NCI-H524 treated with DMSO at 0.1 percent for 48 hours (cell line): ENCODE results near the gene TTL.

ENCODE experiments used
- DNase-seq: peaks from one replicate; lab custom pipeline; 2025; lab: John Stamatoyannopoulos, UW

TTL gene

GRCh38 chr2:112583497-112584133, 101.7 kb downstream of the TTL start:
- no peak for DNase-seq

GRCh38 chr2:112584134-112584890, 102.4 kb downstream of the TTL start, which contains the start of gene CHCHD5:
Gene CHCHD5 (plus strand): TSS chr2:112584609. CDS start chr2:112584648, 39 bp downstream.
- DNase-seq = peak; percentile 74

GRCh38 chr2:112584891-112585250, 102.9 kb downstream of the TTL start:
- no peak for DNase-seq

GRCh38 chr2:112585400-112585799, 103.4 kb downstream of the TTL start:
- DNase-seq = no peak

GRCh38 chr2:112585873-112586464, 104.0 kb downstream of the TTL start:
- no peak for DNase-seq

GRCh38 chr2:112588611-112589045, 106.7 kb downstream of the TTL start:
- no peak for DNase-seq
